SH-SY5Y (cell line): ENCODE measurements around the gene ALDOC.
A peak's percentile ranks its signal among the peaks of the same experiment; 100 is the strongest.

ENCODE experiments used
- GATA2 ChIP-seq: IDR thresholded peaks from 2 replicates; pipeline ENCODE4 v1.6.1; 2011; ENCODE audit warnings: mild to moderate bottlenecking, low read depth, low read length
- GATA3 ChIP-seq: IDR thresholded peaks from 2 replicates; pipeline ENCODE4 v1.6.1; 2011; ENCODE audit warnings: low read depth, mild to moderate bottlenecking, low read length, moderate library complexity

The ALDOC gene

DNA sequence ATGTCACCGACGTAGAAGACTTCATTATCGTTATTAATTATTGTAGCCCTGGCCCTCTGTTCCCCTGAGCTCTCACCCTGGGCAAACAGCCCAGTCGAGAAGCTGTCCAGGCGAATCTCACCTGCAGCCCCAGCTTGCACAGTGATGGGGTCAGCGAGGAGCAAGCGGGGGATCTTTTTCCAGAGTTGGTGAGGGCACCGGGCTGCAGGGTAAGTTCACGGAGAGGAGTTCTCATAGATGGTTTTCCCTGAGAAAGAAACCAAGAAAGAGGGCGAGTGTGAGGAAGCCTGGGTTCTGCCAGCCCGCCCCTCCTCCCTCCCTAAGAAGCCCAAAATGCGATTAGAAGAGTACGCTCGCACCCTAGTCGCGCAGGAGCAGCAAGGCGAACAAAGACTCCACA lies 21.7 kb upstream of the ALDOC start:
- no peak for TF ChIP-seq GATA2

DNA sequence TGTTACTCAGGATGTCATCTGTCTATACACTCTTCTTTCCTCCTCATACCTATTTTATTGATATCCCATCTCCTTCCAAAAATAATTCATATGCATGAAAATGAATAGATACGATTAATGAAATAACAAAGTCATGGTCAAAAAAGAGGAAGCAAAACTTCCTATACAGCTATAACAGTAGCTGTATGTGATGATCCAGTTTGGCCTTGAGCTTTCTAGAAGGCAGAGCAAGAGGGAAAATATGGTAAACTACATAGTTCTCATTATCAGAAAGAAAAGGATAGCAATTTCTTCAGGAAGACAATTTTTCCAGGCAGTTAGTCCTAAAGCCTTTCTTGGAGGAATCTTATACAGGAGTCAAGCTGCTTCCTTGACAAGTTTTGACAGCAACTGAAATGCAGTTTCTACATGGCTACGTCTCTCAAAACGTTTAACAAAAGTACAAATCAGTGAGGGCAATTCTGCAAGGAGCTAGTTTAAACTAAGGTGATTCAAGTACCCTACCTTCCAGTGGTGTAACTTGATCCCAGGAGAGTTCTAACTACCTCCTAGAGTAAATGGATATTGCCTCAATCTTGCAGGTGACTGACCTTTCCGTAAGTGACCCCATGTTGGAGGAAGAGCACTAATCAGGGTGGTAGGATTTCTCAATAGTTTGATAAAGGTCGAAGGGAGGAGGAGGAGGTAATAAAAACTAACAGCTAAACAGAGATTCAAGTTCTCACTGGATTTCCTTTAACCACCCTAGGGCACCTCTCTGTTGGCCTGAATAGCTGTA lies 21.1 kb upstream of the ALDOC start:
- TF ChIP-seq GATA2 (no peak), GATA3 (no peak)

DNA sequence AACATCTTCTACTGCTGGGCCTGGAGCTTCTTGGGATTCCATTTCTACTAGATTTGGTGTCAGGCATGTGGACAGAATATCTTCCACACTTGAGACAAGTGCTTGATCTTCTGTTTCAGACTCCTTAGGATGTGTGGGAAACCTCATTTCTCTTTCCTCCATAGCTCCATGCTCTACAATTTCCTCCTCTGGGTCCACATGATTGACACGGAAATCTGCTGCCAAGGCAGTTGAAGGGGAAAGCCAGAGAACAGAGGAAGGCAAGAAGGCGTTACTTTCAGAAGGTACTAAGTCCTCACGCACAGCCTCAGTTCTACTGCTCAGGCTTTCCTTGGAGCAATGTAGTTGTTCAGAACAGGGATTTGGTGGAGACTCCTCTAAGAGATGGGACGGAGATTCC lies 15.6 kb upstream of the ALDOC start:
- TF ChIP-seq GATA3 = no peak

DNA sequence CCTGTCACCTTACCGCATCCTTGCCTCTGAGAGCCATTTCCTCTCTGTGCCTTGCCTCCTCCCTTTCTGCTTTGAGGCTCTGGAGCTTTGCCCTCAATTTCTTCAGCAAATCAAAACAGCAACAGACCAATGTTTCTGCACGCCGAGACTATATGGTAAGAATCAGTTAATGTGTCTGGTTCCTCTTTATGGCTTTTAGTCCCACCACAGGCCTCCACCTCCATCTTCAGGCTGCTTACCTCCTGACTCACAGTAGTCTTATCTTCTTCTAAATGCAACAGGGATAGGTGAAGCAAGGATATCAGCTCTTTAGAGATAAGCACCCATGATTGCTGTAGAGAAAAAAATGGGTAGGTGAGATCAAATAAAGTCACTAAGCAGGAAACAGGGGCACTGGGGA lies 9.2 kb upstream of the ALDOC start:
- TF ChIP-seq GATA2 = no peak
- no peak for TF ChIP-seq GATA3

DNA sequence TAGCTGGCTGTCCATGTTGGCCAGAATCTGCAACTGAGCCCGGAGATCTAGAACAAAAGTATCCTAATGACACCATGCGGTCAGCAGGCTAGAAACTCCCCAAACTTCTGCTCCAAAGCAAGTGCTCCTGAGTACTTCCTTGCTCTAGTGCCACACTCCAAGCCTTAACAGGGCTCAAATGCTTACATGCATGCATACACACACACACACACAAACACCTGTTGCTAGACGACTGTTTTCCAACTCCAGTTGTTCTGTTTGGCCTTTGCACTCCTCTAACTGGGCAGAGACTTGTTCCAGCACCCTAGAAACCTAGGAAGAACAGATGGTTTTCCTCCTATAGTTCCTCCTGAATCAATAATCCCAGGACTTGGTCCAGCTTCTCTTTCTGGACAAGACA lies 7.7 kb upstream of the ALDOC start:
- no peak for TF ChIP-seq GATA2
- TF ChIP-seq GATA3 = no peak

DNA sequence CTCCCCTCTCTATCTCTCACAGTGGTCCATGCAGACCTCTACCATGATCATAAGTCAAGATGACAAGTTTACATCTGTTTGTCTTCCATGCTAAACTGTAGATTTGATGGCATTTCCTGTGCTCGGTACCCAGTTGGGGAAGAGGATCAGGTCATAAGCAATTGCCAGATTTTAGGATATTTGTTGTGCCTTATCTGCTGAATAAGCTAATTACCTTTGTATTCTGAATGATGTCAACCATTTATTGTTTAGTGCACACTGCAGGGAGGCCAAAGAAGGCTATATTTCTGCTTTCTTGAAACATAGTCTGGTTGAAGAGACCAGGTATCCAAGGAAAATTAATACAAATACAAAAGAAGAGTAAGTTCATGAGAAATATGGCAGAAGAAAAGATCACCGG lies 5.8 kb upstream of the ALDOC start:
- TF ChIP-seq GATA2 (no peak), GATA3 (no peak)

DNA sequence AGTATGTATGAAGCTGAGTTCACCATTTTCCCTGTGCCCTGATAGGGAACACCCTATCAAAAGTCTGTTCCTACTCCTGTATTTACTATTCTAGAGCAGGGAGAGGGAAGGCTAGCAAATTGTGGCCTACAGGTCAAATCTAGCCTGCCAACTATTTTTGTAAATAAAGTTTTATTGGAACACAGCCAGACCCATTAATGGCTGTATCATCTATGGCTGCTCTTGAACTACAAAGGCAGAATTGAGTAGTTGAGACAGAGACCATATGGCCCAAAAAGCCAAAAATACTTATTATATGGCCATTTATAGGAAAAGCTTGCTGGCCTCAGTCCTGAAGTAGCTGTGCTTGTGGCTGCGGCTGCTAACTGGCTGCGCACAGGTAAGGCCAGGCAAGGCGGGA lies 4.3 kb upstream of the ALDOC start:
- no peak for TF ChIP-seq GATA2
- TF ChIP-seq GATA3 = no peak

DNA sequence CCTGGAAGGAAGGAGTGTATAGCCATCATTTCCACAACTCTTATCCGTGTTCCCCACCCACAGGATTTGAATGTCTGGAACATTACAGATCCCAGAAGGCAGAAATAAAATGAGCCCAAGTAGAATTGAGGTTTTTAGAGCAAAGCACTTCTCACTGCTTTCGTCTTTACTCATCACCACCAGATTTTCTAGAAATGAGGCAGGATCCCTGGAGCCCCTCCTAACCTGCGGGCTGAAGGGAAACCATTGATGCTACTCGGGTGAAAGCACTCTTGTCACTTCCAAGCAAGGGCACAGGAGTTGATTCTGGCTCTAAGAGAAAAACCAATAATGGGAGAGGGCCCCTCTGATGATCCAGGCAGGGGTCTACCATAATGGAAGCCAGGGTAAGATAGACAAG lies 2.8 kb upstream of the ALDOC start:
- TF ChIP-seq GATA2 = no peak
- no peak for TF ChIP-seq GATA3

DNA sequence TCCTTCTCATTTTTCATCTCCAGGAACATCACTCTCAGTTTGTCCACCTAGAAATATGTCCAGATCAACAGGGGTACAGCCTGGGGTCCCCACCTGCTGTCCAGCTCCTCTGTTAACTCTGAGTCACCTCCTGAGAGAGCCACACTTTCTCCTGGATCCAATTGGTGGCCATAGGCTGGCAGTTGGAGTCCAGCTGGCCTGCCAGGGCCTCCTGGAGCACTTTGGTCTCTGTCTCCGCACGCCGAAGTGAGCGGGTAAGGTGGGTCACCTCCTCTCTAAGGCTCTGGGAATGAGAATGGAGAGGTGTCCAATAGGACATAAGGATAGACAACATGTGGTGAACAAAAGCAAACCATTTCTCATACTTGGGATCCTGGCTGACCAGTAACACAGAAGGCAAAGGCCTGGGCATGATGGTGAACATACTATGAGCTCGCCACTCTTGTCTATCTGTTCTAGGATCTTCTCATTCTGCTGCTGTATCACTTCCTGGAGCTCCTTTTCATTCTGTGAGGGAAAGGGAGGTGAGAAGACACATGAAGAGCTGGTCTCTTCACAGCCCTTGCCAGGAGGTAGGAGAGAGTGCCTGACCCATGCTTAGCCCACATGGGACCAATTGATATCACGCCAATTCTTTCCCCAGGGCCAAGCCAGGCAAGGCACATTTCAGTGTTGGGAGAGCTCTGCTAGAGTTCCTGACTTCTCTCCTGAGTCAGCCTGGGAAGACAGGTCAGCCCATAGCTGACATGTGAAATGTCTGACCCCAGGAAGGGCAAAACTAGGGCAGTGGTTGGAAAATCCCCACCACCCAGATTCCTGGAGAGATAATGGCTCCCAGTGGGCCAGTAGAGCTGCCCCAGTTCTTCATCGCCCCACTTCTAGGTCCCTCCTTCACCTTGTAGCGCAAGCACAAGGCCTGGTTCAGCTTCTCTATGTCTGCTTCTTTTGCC lies 1.8 kb upstream of the ALDOC start:
- TF ChIP-seq GATA3 (no peak), GATA2 (no peak)

DNA sequence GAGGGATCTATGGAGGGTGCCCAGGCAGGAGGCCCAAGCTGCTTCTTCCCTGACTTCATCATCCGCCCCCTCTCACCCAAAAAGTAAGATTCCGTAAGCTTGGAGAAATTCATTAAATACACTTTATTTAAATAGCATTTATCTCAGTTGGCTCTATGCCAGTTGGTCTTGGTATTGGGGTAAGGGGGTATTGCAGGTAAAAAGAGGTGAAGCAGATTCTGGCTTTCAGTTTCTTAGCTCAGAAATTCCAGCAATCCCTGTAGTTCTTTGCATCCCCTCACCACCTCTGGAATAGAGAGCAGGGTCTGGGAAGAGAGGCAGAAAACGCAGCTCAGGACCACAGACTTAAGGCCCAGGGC lies 750 bp upstream of the ALDOC start:
- TF ChIP-seq GATA2 (no peak), GATA3 (no peak)

DNA sequence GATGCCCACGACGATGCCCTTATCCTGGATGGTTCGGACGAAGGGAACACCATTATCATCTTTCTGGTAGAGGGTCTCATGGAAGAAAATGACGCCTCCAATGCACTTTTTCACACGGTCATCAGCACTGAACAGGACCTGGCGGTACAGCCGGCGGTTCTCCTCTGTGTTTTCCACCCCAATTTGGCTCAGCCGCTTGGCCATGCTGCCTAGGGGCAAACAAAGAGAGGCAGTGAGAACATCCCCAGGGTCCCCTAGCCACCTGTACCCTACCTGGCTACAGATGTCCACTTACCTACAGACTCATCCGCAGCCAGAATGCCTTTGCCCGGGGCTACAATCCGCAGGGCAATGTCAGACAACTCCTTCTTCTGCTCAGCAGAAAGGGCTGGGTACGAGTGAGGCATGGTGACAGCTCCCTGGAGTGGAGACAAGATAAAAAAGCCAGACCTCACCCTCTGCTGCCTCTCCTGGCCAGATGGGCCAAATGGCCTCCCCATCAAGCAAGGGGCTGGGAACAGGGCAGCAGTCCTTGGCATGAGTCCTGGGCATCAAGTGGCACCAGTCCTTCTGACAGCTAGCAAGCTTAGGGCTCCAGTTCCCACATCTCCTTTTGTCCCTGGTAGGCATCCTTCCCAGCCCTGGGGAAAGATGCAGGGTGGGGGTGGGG lies 1.4 kb downstream of the ALDOC start:
- no peak for TF ChIP-seq GATA3
- TF ChIP-seq GATA2 = peak; percentile 68

DNA sequence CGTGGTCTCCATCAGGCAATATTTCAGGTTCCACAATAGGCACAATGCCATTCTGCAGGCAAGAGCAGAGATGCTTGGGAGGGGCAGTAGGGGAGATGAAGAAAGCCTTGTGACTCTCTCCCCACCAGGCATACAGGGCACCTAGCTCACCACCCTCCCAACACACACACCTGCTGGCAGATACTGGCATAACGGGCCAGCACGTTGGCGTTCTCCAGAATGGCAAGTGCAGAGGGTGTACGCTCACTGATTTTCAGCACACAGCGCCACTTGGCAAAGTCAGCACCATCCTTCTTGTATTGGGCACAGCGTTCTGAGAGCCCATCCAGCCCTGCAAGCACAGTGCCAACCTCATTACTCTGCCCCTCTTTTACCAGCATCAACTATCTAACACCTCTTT lies 2.2 kb downstream of the ALDOC start:
- TF ChIP-seq GATA2 (no peak), GATA3 (no peak)

DNA sequence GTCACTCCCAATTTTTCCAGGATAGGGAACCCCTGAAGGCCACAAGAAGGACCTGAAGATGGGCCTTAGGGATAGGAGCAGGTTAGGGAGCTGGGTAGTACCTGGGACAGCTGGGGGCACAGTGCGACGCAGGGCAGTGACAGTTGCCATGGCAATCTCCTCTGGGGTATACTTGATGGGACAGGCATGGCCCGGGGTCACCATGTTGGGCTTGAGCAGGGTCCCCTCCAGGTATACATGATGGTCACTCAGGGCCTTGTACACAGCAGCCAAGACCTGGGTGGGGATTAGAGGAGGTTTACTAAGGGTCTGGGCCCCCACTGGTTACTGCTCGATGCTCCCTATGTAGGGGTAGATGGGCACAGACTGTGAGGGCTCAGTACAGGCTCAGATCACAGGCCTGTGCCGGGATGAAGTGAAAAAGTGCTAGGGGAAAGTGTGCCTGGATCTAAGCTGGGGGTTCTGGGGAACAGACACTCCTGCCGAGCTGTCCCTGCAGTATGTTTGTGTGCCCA lies 2.7 kb downstream of the ALDOC start:
- TF ChIP-seq GATA3 (no peak), GATA2 (no peak)

DNA sequence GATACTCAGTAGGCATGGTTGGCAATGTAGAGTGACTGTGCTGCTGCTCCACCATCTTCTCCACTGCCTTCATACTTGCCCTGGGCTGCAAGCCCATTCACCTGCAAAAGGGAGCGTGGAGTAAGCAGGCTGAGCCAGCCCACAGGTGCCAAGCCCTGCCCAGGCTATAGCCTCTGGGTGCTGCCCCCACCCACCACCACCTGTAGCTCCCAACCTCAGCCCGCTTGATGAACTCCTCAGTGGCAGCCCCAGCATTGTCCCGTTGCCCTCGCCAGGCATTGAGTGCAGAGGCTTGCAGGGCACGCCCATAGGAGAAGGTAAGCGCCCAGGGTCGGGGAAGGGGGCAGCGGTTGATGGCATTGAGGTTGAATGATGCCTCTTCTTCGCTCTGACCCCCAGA lies 3.2 kb downstream of the ALDOC start:
- TF ChIP-seq GATA3 = no peak
- TF ChIP-seq GATA2 = no peak
